IgD-negative memory B cell (primary cell): Measurements from ENCODE around the gene TBC1D22A. TPM values are rescaled to one million over a fixed set of nuclear protein-coding genes. Genes with fewer than 3 reads are reported as not detected.
A peak's percentile ranks its signal among the peaks of the same experiment; 100 is the strongest.

Experiments used
- H3K27ac Mint-ChIP-seq, 3 donors: one replicate each; pipeline ENCODE4 v1.8.0; 2020 to 2022; ENCODE audit warnings: mild to moderate bottlenecking in 3 of 3, mixed read lengths in 3 of 3, moderate library complexity in 1 of 3
- H3K27me3 Mint-ChIP-seq: one replicate; pipeline ENCODE4 v1.8.0; 2021; ENCODE audit warnings: mixed read lengths
- H3K36me3 Mint-ChIP-seq: one replicate; pipeline ENCODE4 v1.8.0; 2020; ENCODE audit warnings: mild to moderate bottlenecking, mixed read lengths
- H3K4me1 Mint-ChIP-seq, 3 donors: one replicate each; pipeline ENCODE4 v1.8.0; 2020 to 2022; ENCODE audit warnings: mixed read lengths in 3 of 3, mild to moderate bottlenecking in 1 of 3
- H3K4me3 Mint-ChIP-seq, 4 donors: one replicate each; pipeline ENCODE4 v1.8.0; 2020 to 2022; ENCODE audit warnings: mild to moderate bottlenecking in 4 of 4, mixed read lengths in 4 of 4, moderate library complexity in 3 of 4
- H3K9me3 Mint-ChIP-seq, 3 donors: one replicate each; pipeline ENCODE4 v1.8.0; 2020 to 2021; ENCODE audit warnings: mixed read lengths in 3 of 3, mild to moderate bottlenecking in 1 of 3
- polyA plus RNA-seq: library from polyadenylated mRNA; unstranded; fragments of 300-500 nt; fragmentation: Illumina TruSeq; gene quantifications from one replicate; pipeline ENCODE4 v1.2.3, GENCODE V29; 2021

TBC1D22A gene
- polyA plus RNA-seq, 1 donor from 2014 or later = 64.3 TPM

GRCh38 chr22:47157486-47158270, 395.2 kb downstream of the TBC1D22A start:
- peaks cover 3% of the 10 kb centered on the region for H3K36me3 Mint-ChIP-seq
- no peak overlapping the region for H3K27ac Mint-ChIP-seq

GRCh38 chr22:47158457-47158856, 396.0 kb downstream of the TBC1D22A start:
- Mint-ChIP-seq H3K27ac (no peak overlapping the region), H3K4me3 (no peak overlapping the region), H3K9me3 (no peaks in the 10 kb centered on the region), H3K27me3 (no peaks in the 10 kb centered on the region), H3K4me1 (peaks cover 0 to 4% (median 2%) of the 10 kb centered on the region in 3 donors), H3K36me3 (peaks cover 2% of the 10 kb centered on the region)

More at GRCh38 chr22:47157486-47158270, 395.2 kb downstream of the TBC1D22A start:
- Mint-ChIP-seq H3K4me3 (no peak overlapping the region), H3K9me3 (no peaks in the 10 kb centered on the region), H3K4me1 (peaks cover 0 to 4% (median 0%) of the 10 kb centered on the region in 3 donors), H3K27me3 (no peaks in the 10 kb centered on the region)

- no peaks in the 10 kb centered on the region for H3K27me3 Mint-ChIP-seq
- H3K36me3 Mint-ChIP-seq = peaks cover 2% of the 10 kb centered on the region
- no peak overlapping the region for H3K4me3 Mint-ChIP-seq
- H3K9me3 Mint-ChIP-seq = no peaks in the 10 kb centered on the region
- H3K4me1 Mint-ChIP-seq = peaks cover 0 to 4% (median 2%) of the 10 kb centered on the region in 3 donors
- H3K27ac Mint-ChIP-seq = no peak overlapping the region
These were observed 397.1 kb downstream of the TBC1D22A start for GRCh38 chr22:47159592-47159991.

GRCh38 chr22:47160141-47160541, 397.7 kb downstream of the TBC1D22A start:
- Mint-ChIP-seq H3K27ac (no peak overlapping the region), H3K9me3 (no peaks in the 10 kb centered on the region), H3K4me1 (peaks cover 0 to 4% (median 2%) of the 10 kb centered on the region in 3 donors), H3K4me3 (no peak overlapping the region), H3K27me3 (no peaks in the 10 kb centered on the region), H3K36me3 (peaks cover 2% of the 10 kb centered on the region)

- Mint-ChIP-seq H3K27ac (no peak overlapping the region), H3K36me3 (peaks cover 2% of the 10 kb centered on the region), H3K27me3 (no peaks in the 10 kb centered on the region), H3K4me3 (no peak overlapping the region), H3K9me3 (no peaks in the 10 kb centered on the region), H3K4me1 (peaks cover 0 to 4% (median 4%) of the 10 kb centered on the region in 3 donors)
These were observed 398.5 kb downstream of the TBC1D22A start for GRCh38 chr22:47160781-47161520.

- Mint-ChIP-seq H3K4me3 (no peak overlapping the region), H3K27me3 (no peaks in the 10 kb centered on the region), H3K4me1 (peaks cover 0 to 6% (median 4%) of the 10 kb centered on the region in 3 donors), H3K36me3 (peaks cover 4% of the 10 kb centered on the region), H3K27ac (no peak overlapping the region), H3K9me3 (no peaks in the 10 kb centered on the region)
These were observed 399.2 kb downstream of the TBC1D22A start for GRCh38 chr22:47161631-47162030.

GRCh38 chr22:47162865-47163264, 400.4 kb downstream of the TBC1D22A start:
- Mint-ChIP-seq H3K4me1 (peaks cover 0 to 6% (median 4%) of the 10 kb centered on the region in 3 donors), H3K4me3 (no peak overlapping the region), H3K27me3 (no peaks in the 10 kb centered on the region), H3K36me3 (peaks cover 2% of the 10 kb centered on the region), H3K27ac (peak overlapping the region in 1 of 3 donors; percentile 75), H3K9me3 (peaks cover 0 to 2% (median 0%) of the 10 kb centered on the region in 3 donors)

- Mint-ChIP-seq H3K4me3 (no peak overlapping the region), H3K27me3 (no peaks in the 10 kb centered on the region), H3K4me1 (peaks cover 0 to 6% (median 4%) of the 10 kb centered on the region in 3 donors), H3K27ac (peak overlapping the region in 1 of 3 donors; percentile 75), H3K9me3 (peaks cover 0 to 2% (median 0%) of the 10 kb centered on the region in 3 donors), H3K36me3 (peaks cover 2% of the 10 kb centered on the region)
These were observed 401.0 kb downstream of the TBC1D22A start for GRCh38 chr22:47163481-47163855.

- Mint-ChIP-seq H3K4me3 (no peak overlapping the region), H3K9me3 (peaks cover 0 to 2% (median 0%) of the 10 kb centered on the region in 3 donors), H3K27me3 (no peaks in the 10 kb centered on the region), H3K36me3 (peaks cover 2% of the 10 kb centered on the region), H3K4me1 (peaks cover 0 to 6% (median 4%) of the 10 kb centered on the region in 3 donors), H3K27ac (peak overlapping the region in 1 of 3 donors; percentile 75)
These were observed 401.5 kb downstream of the TBC1D22A start for GRCh38 chr22:47163856-47164513.

GRCh38 chr22:47164514-47165337, 402.3 kb downstream of the TBC1D22A start:
- peaks cover 0 to 2% (median 0%) of the 10 kb centered on the region in 3 donors for H3K9me3 Mint-ChIP-seq
- H3K27me3 Mint-ChIP-seq = no peaks in the 10 kb centered on the region

GRCh38 chr22:47165338-47166032, 403.0 kb downstream of the TBC1D22A start:
- peaks cover 0 to 2% (median 0%) of the 10 kb centered on the region in 3 donors for H3K9me3 Mint-ChIP-seq
- peaks cover 2% of the 10 kb centered on the region for H3K36me3 Mint-ChIP-seq
- no peak overlapping the region for H3K4me3 Mint-ChIP-seq
- H3K27ac Mint-ChIP-seq = peak overlapping the region in 1 of 3 donors; percentile 28
- H3K4me1 Mint-ChIP-seq = peaks cover 0 to 6% (median 4%) of the 10 kb centered on the region in 3 donors
- no peaks in the 10 kb centered on the region for H3K27me3 Mint-ChIP-seq

More at GRCh38 chr22:47164514-47165337, 402.3 kb downstream of the TBC1D22A start:
- H3K4me1 Mint-ChIP-seq = peaks cover 0 to 6% (median 4%) of the 10 kb centered on the region in 3 donors
- no peak overlapping the region for H3K4me3 Mint-ChIP-seq
- H3K36me3 Mint-ChIP-seq = peaks cover 2% of the 10 kb centered on the region
- H3K27ac Mint-ChIP-seq = peak overlapping the region in 1 of 3 donors; percentile 28

GRCh38 chr22:47166033-47166404, 403.6 kb downstream of the TBC1D22A start:
- Mint-ChIP-seq H3K4me1 (peaks cover 0 to 6% (median 4%) of the 10 kb centered on the region in 3 donors), H3K4me3 (no peak overlapping the region), H3K9me3 (peaks cover 0 to 2% (median 0%) of the 10 kb centered on the region in 3 donors), H3K36me3 (peaks cover 2% of the 10 kb centered on the region), H3K27ac (peak overlapping the region in 2 of 3 donors; percentile 27 to 80), H3K27me3 (no peaks in the 10 kb centered on the region)

- Mint-ChIP-seq H3K9me3 (peaks cover 0 to 2% (median 0%) of the 10 kb centered on the region in 3 donors), H3K4me3 (no peak overlapping the region), H3K27ac (peak overlapping the region in 1 of 3 donors; percentile 27), H3K36me3 (peaks cover 2% of the 10 kb centered on the region), H3K4me1 (peaks cover 0 to 6% (median 4%) of the 10 kb centered on the region in 3 donors), H3K27me3 (no peaks in the 10 kb centered on the region)
These were observed 404.1 kb downstream of the TBC1D22A start for GRCh38 chr22:47166446-47167016.
